Hepatocyte (in vitro differentiated cells): Measurements from ENCODE around the gene SLC32A1. TPM values are rescaled to one million over a fixed set of nuclear protein-coding genes. Genes with fewer than 3 reads are reported as not detected.
A peak's percentile ranks its signal among the peaks of the same experiment; 100 is the strongest.

ENCODE experiments used
- DNase-seq: peaks from one replicate; pipeline ENCODE4 v3.0.0-alpha.2; 2016; ENCODE audit warnings: low spot score
- H2AFZ ChIP-seq: fragments of 200-600 bp; sonication (generic); 2 replicates; pipeline ENCODE4 v1.6.0; 2016; ENCODE audit warnings: antibody characterized with exemption, mild to moderate bottlenecking
- H3K27ac ChIP-seq: fragments of 200-600 bp; sonication (generic); 2 replicates; pipeline ENCODE4 v1.5.1; 2016; ENCODE audit warnings: mild to moderate bottlenecking
- H3K27me3 ChIP-seq: fragments of 200-600 bp; sonication (generic); 2 replicates; pipeline ENCODE4 v1.6.1; 2016
- H3K36me3 ChIP-seq: fragments of 200-600 bp; sonication (generic); replicated peaks from 2 replicates; pipeline ENCODE4 v1.5.1; 2016; ENCODE audit warnings: low read depth; ENCODE audit not compliant: insufficient read depth
- H3K4me1 ChIP-seq: fragments of 200-600 bp; sonication (generic); 2 replicates; pipeline ENCODE4 v1.5.1; 2016; ENCODE audit warnings: mild to moderate bottlenecking, moderate library complexity; ENCODE audit not compliant: insufficient read depth
- H3K4me2 ChIP-seq: fragments of 200-600 bp; sonication (generic); 2 replicates; pipeline ENCODE4 v1.6.0; 2016
- H3K4me3 ChIP-seq: fragments of 200-600 bp; sonication (generic); 2 replicates; pipeline ENCODE4 v1.5.1; 2016; ENCODE audit warnings: mild to moderate bottlenecking
- H3K79me2 ChIP-seq: fragments of 200-600 bp; sonication (generic); 2 replicates; pipeline ENCODE4 v1.6.0; 2017; ENCODE audit warnings: mild to moderate bottlenecking
- H3K9me2 ChIP-seq: fragments of 200-600 bp; sonication (generic); replicated peaks from 2 replicates; pipeline ENCODE4 v1.6.0; 2017; ENCODE audit warnings: mild to moderate bottlenecking; ENCODE audit not compliant: insufficient read depth
- H3K9me3 ChIP-seq: fragments of 200-600 bp; sonication (generic); 2 replicates; pipeline ENCODE4 v1.5.1; 2016; ENCODE audit warnings: low read depth, mild to moderate bottlenecking
- H4K20me1 ChIP-seq: fragments of 200-600 bp; sonication (generic); 2 replicates; pipeline ENCODE4 v1.6.0; 2016; ENCODE audit warnings: mild to moderate bottlenecking; ENCODE audit not compliant: insufficient read depth, poor library complexity, severe bottlenecking
- EZH2 ChIP-seq: fragments of 200-600 bp; sonication (generic); IDR thresholded peaks from 2 replicates; pipeline ENCODE4 v1.6.1; 2016; ENCODE audit warnings: antibody characterized with exemption, mild to moderate bottlenecking, borderline replicate concordance
- EZH2phosphoT487 ChIP-seq: fragments of 200-600 bp; sonication (generic); IDR thresholded peaks from one replicate; pipeline ENCODE4 v1.6.1; 2018; ENCODE audit warnings: antibody characterized with exemption, mild to moderate bottlenecking, low read depth, moderate library complexity; ENCODE audit not compliant: unreplicated experiment, severe bottlenecking
- WGBS: methylation state at CpG from one replicate; pipeline ENCODE4 v1.1.6; 2016; ENCODE audit warnings: low lambda C conversion rate; ENCODE audit errors: missing lambda C conversion rate; 5-methylcytosine and 5-hydroxymethylcytosine counted together
- polyA plus RNA-seq: library from polyadenylated mRNA; unstranded; fragments of >200 nt; fragmentation: Nextera tagmentation; extraction: Ambion mirVana; gene quantifications from 2 replicates; pipeline ENCODE4 v1.2.1, GENCODE V29; 2016
- total RNA-seq: library from RNA; depleted of rRNA; stranded (reverse); fragments of >200 nt; gene quantifications from 2 replicates; pipeline ENCODE4 v1.2.3, GENCODE V29; 2014
- TF ChIP-seq, protein P1 (sequence below): fragments of 200-600 bp; sonication (generic); IDR thresholded peaks from 2 replicates; pipeline ENCODE4 v1.5.1; 2016; ENCODE audit warnings: antibody characterized with exemption, mild to moderate bottlenecking; ENCODE audit not compliant: poor library complexity

Gene SLC32A1, protein sequence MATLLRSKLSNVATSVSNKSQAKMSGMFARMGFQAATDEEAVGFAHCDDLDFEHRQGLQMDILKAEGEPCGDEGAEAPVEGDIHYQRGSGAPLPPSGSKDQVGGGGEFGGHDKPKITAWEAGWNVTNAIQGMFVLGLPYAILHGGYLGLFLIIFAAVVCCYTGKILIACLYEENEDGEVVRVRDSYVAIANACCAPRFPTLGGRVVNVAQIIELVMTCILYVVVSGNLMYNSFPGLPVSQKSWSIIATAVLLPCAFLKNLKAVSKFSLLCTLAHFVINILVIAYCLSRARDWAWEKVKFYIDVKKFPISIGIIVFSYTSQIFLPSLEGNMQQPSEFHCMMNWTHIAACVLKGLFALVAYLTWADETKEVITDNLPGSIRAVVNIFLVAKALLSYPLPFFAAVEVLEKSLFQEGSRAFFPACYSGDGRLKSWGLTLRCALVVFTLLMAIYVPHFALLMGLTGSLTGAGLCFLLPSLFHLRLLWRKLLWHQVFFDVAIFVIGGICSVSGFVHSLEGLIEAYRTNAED
- not detected in 2 replicates for total RNA-seq
- polyA plus RNA-seq, result not detected in 2 replicates

DNA sequence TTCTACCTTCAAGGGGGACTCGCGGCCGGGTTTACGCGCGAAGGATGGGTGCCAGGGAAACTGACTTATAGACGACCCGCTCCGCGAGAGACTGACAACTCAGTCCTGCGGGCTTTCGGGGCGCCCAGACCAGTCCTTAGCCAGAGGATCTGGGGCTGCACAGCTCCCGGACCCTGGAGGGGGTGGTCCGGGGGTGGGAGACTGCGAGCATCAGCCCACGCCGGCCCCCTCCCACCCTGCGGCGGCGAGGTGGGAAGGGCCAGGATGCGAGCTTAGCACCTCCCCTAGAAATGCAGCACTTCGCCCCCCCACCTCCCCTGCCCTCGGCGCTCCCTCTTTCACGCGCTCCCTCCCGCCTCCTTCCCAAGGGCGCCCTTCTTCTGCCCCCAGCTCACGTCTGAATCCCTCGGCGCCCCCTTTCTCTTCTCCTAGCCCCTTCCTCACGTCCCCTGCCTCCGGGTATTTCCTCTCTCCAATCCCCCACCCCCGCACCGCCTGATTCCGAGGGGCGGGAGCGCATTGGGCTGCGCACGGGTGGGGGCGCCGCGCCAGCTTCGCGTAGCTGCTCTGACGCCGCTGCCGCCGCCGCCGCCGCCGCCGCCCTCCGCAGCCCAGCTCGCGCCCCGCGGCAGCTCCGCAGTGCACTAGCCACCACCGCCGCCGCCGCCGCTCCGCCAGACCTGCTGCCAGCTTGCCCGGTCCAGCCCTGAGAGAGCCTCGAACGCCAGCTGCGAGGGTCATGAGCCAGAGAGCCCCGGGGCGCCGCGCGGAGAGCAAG is at the start of gene SLC32A1:
SLC32A1 (plus strand) TSS at position 639 of the 778 bp plus-strand sequence. CDS start 239 bp downstream, outside the sequence.
- Histone ChIP-seq H3K4me3 (no peak within 1 kb of the TSS), H4K20me1 (no peaks in the 10 kb centered on the region), H2AFZ (peak within 1 kb of the TSS; percentile 35), H3K79me2 (no peaks in the 10 kb centered on the region), H3K9me3 (no peaks in the 10 kb centered on the region), H3K9me2 (no peaks in the 10 kb centered on the region), H3K4me2 (peak within 1 kb of the TSS; percentile 70), H3K27ac (no peak within 1 kb of the TSS), H3K36me3 (no peaks in the 10 kb centered on the region), H3K27me3 (peaks cover 99% of the 10 kb centered on the region), H3K4me1 (no peaks in the 10 kb centered on the region)
- DNase-seq, result peak; percentile 34
- peak; percentile 16 for TF ChIP-seq EZH2phosphoT487
- TF ChIP-seq EZH2, result no peak
- 1% methylated on average over 25 of the region's 76 CpGs for WGBS

DNA sequence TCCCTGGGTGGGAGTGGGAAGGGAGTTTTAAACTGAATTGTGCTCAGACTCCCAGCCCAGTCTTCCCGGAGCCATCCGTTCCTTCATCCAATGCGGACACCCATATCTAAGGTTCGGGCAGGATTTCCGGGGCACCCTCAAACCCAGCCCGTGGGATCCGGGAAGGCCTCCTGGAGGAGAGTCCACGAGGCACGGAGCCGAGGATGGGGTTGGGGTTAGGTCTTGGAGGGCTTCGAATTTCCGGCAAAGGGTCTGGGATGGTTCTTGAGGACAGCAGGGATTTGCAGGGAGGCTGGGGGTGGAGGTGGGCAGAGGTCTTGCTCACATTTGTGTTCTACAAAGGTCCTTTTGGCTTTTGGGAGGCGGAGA is 49.5 kb upstream of the SLC32A1 start:
- H3K9me3 ChIP-seq, result no peaks in the 10 kb centered on the region
- H3K9me2 ChIP-seq, result no peaks in the 10 kb centered on the region
- no peak overlapping the region for H3K27ac ChIP-seq
- H3K4me1 ChIP-seq, result no peaks in the 10 kb centered on the region
- peak overlapping the region; percentile 54 for H3K4me3 ChIP-seq
- no peaks in the 10 kb centered on the region for H3K36me3 ChIP-seq
- no peaks in the 10 kb centered on the region for H4K20me1 ChIP-seq
- peak overlapping the region; percentile 94 for H3K4me2 ChIP-seq
- DNase-seq, result no peak
- 54% methylated on average over 13 of the region's 13 CpGs for WGBS
- no peak overlapping the region for H2AFZ ChIP-seq
- TF ChIP-seq, protein P1, sequence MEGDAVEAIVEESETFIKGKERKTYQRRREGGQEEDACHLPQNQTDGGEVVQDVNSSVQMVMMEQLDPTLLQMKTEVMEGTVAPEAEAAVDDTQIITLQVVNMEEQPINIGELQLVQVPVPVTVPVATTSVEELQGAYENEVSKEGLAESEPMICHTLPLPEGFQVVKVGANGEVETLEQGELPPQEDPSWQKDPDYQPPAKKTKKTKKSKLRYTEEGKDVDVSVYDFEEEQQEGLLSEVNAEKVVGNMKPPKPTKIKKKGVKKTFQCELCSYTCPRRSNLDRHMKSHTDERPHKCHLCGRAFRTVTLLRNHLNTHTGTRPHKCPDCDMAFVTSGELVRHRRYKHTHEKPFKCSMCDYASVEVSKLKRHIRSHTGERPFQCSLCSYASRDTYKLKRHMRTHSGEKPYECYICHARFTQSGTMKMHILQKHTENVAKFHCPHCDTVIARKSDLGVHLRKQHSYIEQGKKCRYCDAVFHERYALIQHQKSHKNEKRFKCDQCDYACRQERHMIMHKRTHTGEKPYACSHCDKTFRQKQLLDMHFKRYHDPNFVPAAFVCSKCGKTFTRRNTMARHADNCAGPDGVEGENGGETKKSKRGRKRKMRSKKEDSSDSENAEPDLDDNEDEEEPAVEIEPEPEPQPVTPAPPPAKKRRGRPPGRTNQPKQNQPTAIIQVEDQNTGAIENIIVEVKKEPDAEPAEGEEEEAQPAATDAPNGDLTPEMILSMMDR, result no peak
- TF ChIP-seq EZH2phosphoT487 (no peak), EZH2 (no peak)
- peaks cover 25% of the 10 kb centered on the region for H3K27me3 ChIP-seq
- H3K79me2 ChIP-seq, result no peaks in the 10 kb centered on the region

DNA sequence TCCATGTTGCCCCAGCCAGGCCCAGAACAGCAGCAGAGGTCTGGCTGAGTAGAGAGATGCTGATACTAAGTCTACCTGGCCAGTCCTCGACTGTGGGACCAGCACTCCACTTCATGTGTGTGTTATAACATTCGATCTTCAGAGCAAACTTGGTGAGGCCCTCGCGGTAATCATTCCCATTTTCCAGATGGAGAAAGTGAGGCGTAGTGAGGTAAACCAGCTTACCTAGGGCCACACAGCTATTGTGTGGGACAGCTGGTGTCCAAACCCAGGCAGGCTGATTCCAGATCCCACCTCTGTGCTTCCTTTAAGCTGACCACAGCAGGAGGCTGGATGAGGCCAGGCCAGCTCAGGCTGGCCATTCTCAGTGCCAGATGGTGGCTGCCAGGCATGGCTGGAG is 47.7 kb upstream of the SLC32A1 start:
- no peaks in the 10 kb centered on the region for H3K9me3 ChIP-seq
- DNase-seq, result no peak
- no peaks in the 10 kb centered on the region for H3K79me2 ChIP-seq
- 85% methylated on average over 5 of the region's 5 CpGs for WGBS
- TF ChIP-seq, protein P1, result no peak
- TF ChIP-seq EZH2 (no peak), EZH2phosphoT487 (no peak)
- peaks cover 19% of the 10 kb centered on the region for H3K27me3 ChIP-seq
- H3K27ac ChIP-seq, result no peak overlapping the region
- no peak overlapping the region for H3K4me3 ChIP-seq
- no peaks in the 10 kb centered on the region for H4K20me1 ChIP-seq
- no peaks in the 10 kb centered on the region for H3K9me2 ChIP-seq
- no peaks in the 10 kb centered on the region for H3K36me3 ChIP-seq
- H3K4me1 ChIP-seq, result no peaks in the 10 kb centered on the region
- no peak overlapping the region for H2AFZ ChIP-seq
- no peak overlapping the region for H3K4me2 ChIP-seq
